Chondrocyte (in vitro differentiated cells): ENCODE measurements around the gene CTU1. TPM values are rescaled to one million over a fixed set of nuclear protein-coding genes. Genes with fewer than 3 reads are reported as not detected.

Experiments
- DNase-seq: peaks from one replicate; pipeline ENCODE4 v3.0.0; 2021; ENCODE audit warnings: mixed read lengths, low spot score
- H3K27ac Mint-ChIP-seq: one replicate; pipeline ENCODE4 v1.8.0; 2021; ENCODE audit warnings: mild to moderate bottlenecking, moderate library complexity, mixed read lengths; ENCODE audit not compliant: unreplicated experiment
- H3K27me3 Mint-ChIP-seq: 2 replicates; pipeline ENCODE4 v1.8.0; 2021; ENCODE audit warnings: low read depth, mixed read lengths
- H3K36me3 Mint-ChIP-seq: 2 replicates; pipeline ENCODE4 v1.8.0; 2021; ENCODE audit warnings: low read depth, mixed read lengths
- H3K4me1 Mint-ChIP-seq: 2 replicates; pipeline ENCODE4 v1.8.0; 2021; ENCODE audit warnings: low read depth, mild to moderate bottlenecking, mixed read lengths
- H3K4me3 Mint-ChIP-seq: one replicate; pipeline ENCODE4 v1.8.0; 2021; ENCODE audit warnings: mild to moderate bottlenecking, moderate library complexity, mixed read lengths; ENCODE audit not compliant: unreplicated experiment
- H3K9me3 Mint-ChIP-seq: 2 replicates; pipeline ENCODE4 v1.8.0; 2021; ENCODE audit warnings: low read depth, mixed read lengths
- CTCF ChIP-seq: fragments of 200-600 bp; sonication (generic); IDR thresholded peaks from 2 replicates; pipeline ENCODE4 v1.5.0; 2021; ENCODE audit warnings: antibody characterized with exemption, mild to moderate bottlenecking, moderate library complexity
- total RNA-seq: library from RNA; stranded (reverse); gene quantifications from 3 replicates; pipeline ENCODE4 v1.2.1, GENCODE V29; 2021

Gene CTU1
- total RNA-seq, 1 donor from 2014 or later: 6.1 TPM

- H3K36me3 Mint-ChIP-seq: no peaks in the 10 kb centered on the region
- H3K4me1 Mint-ChIP-seq: peaks cover 2% of the 10 kb centered on the region
- peaks cover 13% of the 10 kb centered on the region for H3K27me3 Mint-ChIP-seq
- DNase-seq: no peak
- TF ChIP-seq CTCF: no peak
- H3K27ac Mint-ChIP-seq: no peak overlapping the region
- no peak overlapping the region for H3K4me3 Mint-ChIP-seq
- H3K9me3 Mint-ChIP-seq: peaks cover 7% of the 10 kb centered on the region
Observed at GRCh38 chr19:51060336-51060735, 47.9 kb downstream of the CTU1 start.

- Mint-ChIP-seq H3K36me3 (no peaks in the 10 kb centered on the region), H3K4me1 (no peaks in the 10 kb centered on the region), H3K27me3 (peaks cover 11% of the 10 kb centered on the region), H3K4me3 (no peak overlapping the region), H3K27ac (no peak overlapping the region), H3K9me3 (peaks cover 7% of the 10 kb centered on the region)
- no peak for DNase-seq
- TF ChIP-seq CTCF: no peak
Observed at GRCh38 chr19:51059715-51060114, 48.5 kb downstream of the CTU1 start.

GRCh38 chr19:51055866-51056265, 52.3 kb downstream of the CTU1 start:
- TF ChIP-seq CTCF: no peak
- H3K27ac Mint-ChIP-seq: no peak overlapping the region
- no peak overlapping the region for H3K4me3 Mint-ChIP-seq
- H3K36me3 Mint-ChIP-seq: no peaks in the 10 kb centered on the region
- H3K27me3 Mint-ChIP-seq: peaks cover 22% of the 10 kb centered on the region
- no peak for DNase-seq
- peaks cover 3% of the 10 kb centered on the region for H3K9me3 Mint-ChIP-seq
- no peaks in the 10 kb centered on the region for H3K4me1 Mint-ChIP-seq

Other genes with a start within 250 kb of the CTU1 start
- gene KLK2, start 235.0 kb downstream of the CTU1 start, total RNA-seq: not detected in 3 replicates
- not detected in 3 replicates for gene KLK4, start 197.0 kb downstream of the CTU1 start, total RNA-seq
- 0.38 to 0.42 TPM in 2 of 3 replicates, not detected in the other for gene KLK5, start 155.4 kb downstream of the CTU1 start, total RNA-seq
- not detected in 3 replicates for gene KLK6, start 138.8 kb downstream of the CTU1 start, total RNA-seq
- not detected in 3 replicates for gene KLK7, start 124.5 kb downstream of the CTU1 start, total RNA-seq
- not detected in 3 replicates for gene KLK8, start 106.8 kb downstream of the CTU1 start, total RNA-seq
- gene KLK10, start 88.7 kb downstream of the CTU1 start, total RNA-seq: not detected in 3 replicates
- not detected in 3 replicates for gene KLK11, start 81.8 kb downstream of the CTU1 start, total RNA-seq
- not detected in 3 replicates for gene KLK12, start 73.4 kb downstream of the CTU1 start, total RNA-seq
- gene KLK13, start 43.3 kb downstream of the CTU1 start, total RNA-seq: not detected in 3 replicates
- not detected in 3 replicates for gene KLK14, start 25.5 kb downstream of the CTU1 start, total RNA-seq
- not detected in 3 replicates for gene SIGLEC9, start 16.5 kb upstream of the CTU1 start, total RNA-seq
- not detected in 3 replicates for gene SIGLEC7, start 33.9 kb upstream of the CTU1 start, total RNA-seq
- gene CD33, start 116.7 kb upstream of the CTU1 start, total RNA-seq: not detected in 3 replicates
- not detected in 3 replicates for gene SIGLECL1, start 142.7 kb upstream of the CTU1 start, total RNA-seq
- gene IGLON5, start 203.2 kb upstream of the CTU1 start, total RNA-seq: 0.07 TPM in 1 of 3 replicates, not detected in the others
- 4.9 to 5.5 TPM (median 5.4 TPM) in 3 replicates for gene VSIG10L, start 233.7 kb upstream of the CTU1 start, total RNA-seq